HCT116 (cell line): ENCODE data around the gene PHF14. TPM values are rescaled to one million over a fixed set of nuclear protein-coding genes. Genes with fewer than 3 reads are reported as not detected.

ENCODE experiments used
- ATAC-seq: fragments of 200-7000 bp; cut with Tn5 transposase; 2 replicates; pipeline ENCODE4 v1.9.1; 2020; ENCODE audit warnings: mild to moderate bottlenecking, moderate library complexity
- BruUV-seq: library from RNA; stranded (reverse); fragments of 400-500 nt; replicated peaks from 2 replicates; lab custom pipeline; 2021; lab: Mats Ljungman, UMichigan
- CTCF ChIA-PET: fragments of 300-600 bp; sonication (Branson Sonifier 250); formaldehyde crosslinking; loops from one replicate; lab custom pipeline; 2021; ENCODE audit warnings: antibody characterized with exemption; lab: Charles Lee
- POLR2A ChIA-PET: fragments of 300-600, 350-600 bp; sonication (Branson Sonifier 250); formaldehyde crosslinking; loops from one replicate; lab custom pipeline; 2021; ENCODE audit warnings: antibody characterized with exemption; lab: Charles Lee
- RAD21 ChIA-PET, 2 experiments: fragments of 300-600 bp; sonication (Branson Sonifier 250); formaldehyde crosslinking; loops; one replicate each; lab custom pipeline; 2023; ENCODE audit warnings: low total read pairs in 2 of 2; ENCODE audit not compliant: uncharacterized antibody in 2 of 2, unreplicated experiment in 2 of 2, low non-redundant PET in 1 of 2; lab: Charles Lee
- DNase-seq: peaks from one replicate; pipeline ENCODE4 v3.0.0-alpha.2; 2010; ENCODE audit warnings: low read depth, low spot score
- H2AFZ ChIP-seq: fragments of 200-600 bp; shearing (Covaris generic), sonication (generic); 2 replicates; pipeline ENCODE4 v1.6.1; 2017; ENCODE audit warnings: low read depth, mixed run types, mixed read lengths, antibody characterized with exemption, low read length; ENCODE audit not compliant: poor library complexity, severe bottlenecking
- H3K27ac ChIP-seq: 2 replicates; pipeline ENCODE4 v1.5.1; 2012; ENCODE audit warnings: low read depth, low read length
- H3K27me3 ChIP-seq: fragments of 200-600 bp; sonication (generic); 2 replicates; pipeline ENCODE4 v1.6.1; 2016; ENCODE audit warnings: mixed run types, low read length, mixed read lengths; ENCODE audit not compliant: insufficient read depth
- H3K36me3 ChIP-seq, 2 experiments: fragments of 200-500 bp in 1 of 2; fragments of 200-600 bp in 1 of 2; sonication (Bioruptor generic) in 1 of 2; sonication (generic) in 1 of 2; 2 replicates each; pipeline versions ENCODE4 v1.5.1 to v1.6.1; 2014 to 2016; ENCODE audit warnings: low read length in 2 of 2, inconsistent platforms in 1 of 2, mixed read lengths in 1 of 2, mixed run types in 1 of 2; ENCODE audit not compliant: insufficient read depth in 2 of 2, control insufficient read depth in 1 of 2
- H3K4me1 ChIP-seq, 2 experiments: fragments of 200-600 bp in 1 of 2; sonication (generic) in 1 of 2; 2 replicates each; pipeline versions ENCODE4 v1.5.1 to v1.6.1; 2012 to 2017; ENCODE audit warnings: low read length in 2 of 2, inconsistent platforms in 1 of 2, mild to moderate bottlenecking in 1 of 2, mixed read lengths in 1 of 2, mixed run types in 1 of 2, moderate library complexity in 1 of 2; ENCODE audit not compliant: insufficient read depth in 2 of 2, control insufficient read depth in 1 of 2
- H3K4me2 ChIP-seq: fragments of 200-600 bp; sonication (generic); 2 replicates; pipeline ENCODE4 v1.6.1; 2017; ENCODE audit warnings: mixed run types, low read length, mixed read lengths
- H3K4me3 ChIP-seq, 2 experiments: fragments of 200-600 bp in 1 of 2; sonication (generic) in 1 of 2; replicated peaks in 1 of 2; 2 replicates each; pipeline ENCODE4 v1.5.1; 2011 to 2016; ENCODE audit warnings: low read length in 2 of 2, control low read depth in 1 of 2, low read depth in 1 of 2, mild to moderate bottlenecking in 1 of 2, mixed read lengths in 1 of 2, mixed run types in 1 of 2
- H3K79me2 ChIP-seq: fragments of 200-600 bp; sonication (generic); 2 replicates; pipeline ENCODE4 v1.6.1; 2017; ENCODE audit warnings: mild to moderate bottlenecking, mixed run types, low read length, moderate library complexity, mixed read lengths; ENCODE audit not compliant: insufficient read depth
- H3K9ac ChIP-seq: fragments of 200-600 bp; sonication (generic); 2 replicates; pipeline ENCODE4 v1.6.1; 2016; ENCODE audit warnings: low read length, mixed read lengths
- H3K9me2 ChIP-seq: fragments of 200-600 bp; sonication (generic), shearing (Covaris generic); 2 replicates; pipeline ENCODE4 v1.6.1; 2017; ENCODE audit warnings: mixed run types, mild to moderate bottlenecking, moderate library complexity; ENCODE audit not compliant: insufficient read depth
- H3K9me3 ChIP-seq, 2 experiments: fragments of 200-500 bp in 1 of 2; fragments of 200-600 bp in 1 of 2; sonication (Bioruptor generic) in 1 of 2; sonication (generic) in 1 of 2; 2 replicates each; pipeline ENCODE4 v1.6.1; 2014 to 2017; ENCODE audit warnings: low read length in 2 of 2, mixed read lengths in 2 of 2, inconsistent platforms in 1 of 2, low read depth in 1 of 2, mild to moderate bottlenecking in 1 of 2, mixed run types in 1 of 2, moderate library complexity in 1 of 2; ENCODE audit not compliant: control insufficient read depth in 1 of 2, insufficient read depth in 1 of 2
- H4K20me1 ChIP-seq: fragments of 200-600 bp; sonication (generic), shearing (Covaris generic); 2 replicates; pipeline ENCODE4 v1.6.1; 2017; ENCODE audit warnings: mixed run types, mild to moderate bottlenecking, moderate library complexity; ENCODE audit not compliant: insufficient read depth
- CEBPB ChIP-seq: IDR thresholded peaks from 2 replicates; pipeline ENCODE4 v1.6.1; 2012; ENCODE audit warnings: low read depth
- ELF1 ChIP-seq: IDR thresholded peaks from 2 replicates; pipeline ENCODE4 v1.6.1; 2012; ENCODE audit warnings: low read depth, borderline replicate concordance
- EZH2phosphoT487 ChIP-seq: fragments of 200-600 bp; IDR thresholded peaks from 2 replicates; pipeline ENCODE4 v1.6.1; 2018; ENCODE audit warnings: antibody characterized with exemption, borderline replicate concordance
- FOSL1 ChIP-seq: IDR thresholded peaks from 2 replicates; pipeline ENCODE4 v1.6.1; 2012; ENCODE audit warnings: low read depth
- JUND ChIP-seq: IDR thresholded peaks from 2 replicates; pipeline ENCODE4 v1.6.1; 2012
- RAD21 ChIP-seq: IDR thresholded peaks from 2 replicates; pipeline ENCODE4 v1.6.1; 2012; ENCODE audit warnings: low read depth, mild to moderate bottlenecking
- SRF ChIP-seq: IDR thresholded peaks from 2 replicates; pipeline ENCODE4 v1.6.1; 2012; ENCODE audit warnings: low read depth
- YY1 ChIP-seq: IDR thresholded peaks from 2 replicates; pipeline ENCODE4 v1.6.1; 2011; ENCODE audit warnings: low read length, low read depth, moderate library complexity, mild to moderate bottlenecking; ENCODE audit not compliant: insufficient replicate concordance; ENCODE audit errors: extremely low read depth
- intact Hi-C: fragments of 100-400 bp; cut with micrococcal nuclease; formaldehyde crosslinking; loops from 2 replicates; pipeline ENCODE4 v1.10.0; 2022
- total RNA-seq: library from RNA; stranded (reverse); gene quantifications from one replicate; pipeline ENCODE4 v1.2.1, GENCODE V29; 2021; ENCODE audit not compliant: unreplicated experiment
- TF ChIP-seq, protein P1 (sequence below): IDR thresholded peaks from 2 replicates; pipeline ENCODE4 v1.6.1; 2012; ENCODE audit warnings: low read depth

PHF14 gene
- total RNA-seq, 1 experiment from 2014 or later = 13.8 TPM

DNA sequence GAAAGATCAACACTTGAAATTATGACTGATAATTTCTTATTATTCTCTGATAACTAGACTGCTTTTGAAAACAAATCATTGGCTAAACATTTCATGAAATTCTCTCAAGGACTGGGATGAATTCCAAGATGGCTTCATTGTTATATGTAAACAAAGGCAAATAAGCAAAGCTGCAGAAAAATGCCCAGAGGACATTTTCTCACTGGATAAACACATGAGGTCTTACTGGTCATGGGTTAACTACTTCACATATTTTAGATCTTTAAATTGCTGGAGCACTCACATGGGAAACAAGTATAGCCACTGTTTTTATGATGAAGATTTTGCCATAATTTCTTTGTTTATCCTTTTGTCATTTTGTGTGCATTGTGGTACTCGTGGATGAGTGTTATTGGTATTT is 239.1 kb downstream of the PHF14 start:
- H3K79me2 ChIP-seq = no peaks in the 10 kb centered on the region
- no peaks in the 10 kb centered on the region for H3K9me2 ChIP-seq
- H3K4me2 ChIP-seq = no peak overlapping the region
- H3K36me3 ChIP-seq = no peaks in the 10 kb centered on the region
- RAD21 ChIA-PET = no interaction called here
- POLR2A ChIA-PET = no interaction called here
- H3K9me3 ChIP-seq = no peaks in the 10 kb centered on the region
- CTCF ChIA-PET = no interaction called here
- intact Hi-C loops = loop anchor here (1.0 to 5.0 kb wide), 2 partner anchors 273 to 326 kb away; a partner anchor contains a TSS
- no peak overlapping the region for H2AFZ ChIP-seq
- DNase-seq = no peak
- H3K4me1 ChIP-seq = no peaks in the 10 kb centered on the region
- no peaks in the 10 kb centered on the region for H4K20me1 ChIP-seq
- no peak overlapping the region for H3K9ac ChIP-seq
- TF ChIP-seq CEBPB = no peak
- TF ChIP-seq JUND = no peak
- TF ChIP-seq, protein P1, sequence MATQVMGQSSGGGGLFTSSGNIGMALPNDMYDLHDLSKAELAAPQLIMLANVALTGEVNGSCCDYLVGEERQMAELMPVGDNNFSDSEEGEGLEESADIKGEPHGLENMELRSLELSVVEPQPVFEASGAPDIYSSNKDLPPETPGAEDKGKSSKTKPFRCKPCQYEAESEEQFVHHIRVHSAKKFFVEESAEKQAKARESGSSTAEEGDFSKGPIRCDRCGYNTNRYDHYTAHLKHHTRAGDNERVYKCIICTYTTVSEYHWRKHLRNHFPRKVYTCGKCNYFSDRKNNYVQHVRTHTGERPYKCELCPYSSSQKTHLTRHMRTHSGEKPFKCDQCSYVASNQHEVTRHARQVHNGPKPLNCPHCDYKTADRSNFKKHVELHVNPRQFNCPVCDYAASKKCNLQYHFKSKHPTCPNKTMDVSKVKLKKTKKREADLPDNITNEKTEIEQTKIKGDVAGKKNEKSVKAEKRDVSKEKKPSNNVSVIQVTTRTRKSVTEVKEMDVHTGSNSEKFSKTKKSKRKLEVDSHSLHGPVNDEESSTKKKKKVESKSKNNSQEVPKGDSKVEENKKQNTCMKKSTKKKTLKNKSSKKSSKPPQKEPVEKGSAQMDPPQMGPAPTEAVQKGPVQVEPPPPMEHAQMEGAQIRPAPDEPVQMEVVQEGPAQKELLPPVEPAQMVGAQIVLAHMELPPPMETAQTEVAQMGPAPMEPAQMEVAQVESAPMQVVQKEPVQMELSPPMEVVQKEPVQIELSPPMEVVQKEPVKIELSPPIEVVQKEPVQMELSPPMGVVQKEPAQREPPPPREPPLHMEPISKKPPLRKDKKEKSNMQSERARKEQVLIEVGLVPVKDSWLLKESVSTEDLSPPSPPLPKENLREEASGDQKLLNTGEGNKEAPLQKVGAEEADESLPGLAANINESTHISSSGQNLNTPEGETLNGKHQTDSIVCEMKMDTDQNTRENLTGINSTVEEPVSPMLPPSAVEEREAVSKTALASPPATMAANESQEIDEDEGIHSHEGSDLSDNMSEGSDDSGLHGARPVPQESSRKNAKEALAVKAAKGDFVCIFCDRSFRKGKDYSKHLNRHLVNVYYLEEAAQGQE = no peak
- TF ChIP-seq FOSL1 = no peak
- TF ChIP-seq YY1 = no peak
- no peak for TF ChIP-seq RAD21
- no peak for TF ChIP-seq ELF1
- TF ChIP-seq SRF = no peak
- no peak for TF ChIP-seq EZH2phosphoT487
- TF ChIP-seq, all 23 proteins: peak for 0
- Histone ChIP-seq H3K27me3 (no peaks in the 10 kb centered on the region), H3K27ac (no peak overlapping the region), H3K4me3 (no peak overlapping the region)
- no TSS peak for BruUV-seq
- ATAC-seq = no peak
